Fibroblast of gingiva (primary cell): Measurements from ENCODE around the gene SUSD2.
"Not testable (repeated sequence)": the region's sequence is repeated elsewhere in the genome, so short reads cannot be mapped to it uniquely, and the experiment has no call there.

ENCODE experiments used
- DNase-seq: peaks from one replicate; pipeline ENCODE4 v3.0.0-alpha.2; 2011; ENCODE audit warnings: low read depth

The SUSD2 gene

GRCh38 chr22:24177045-24177444 lies 4.2 kb upstream of the SUSD2 start:
- no peak for DNase-seq

- no peak for DNase-seq
These were observed 3.8 kb upstream of the SUSD2 start for GRCh38 chr22:24177456-24177855.

GRCh38 chr22:24178021-24178431 lies 3.3 kb upstream of the SUSD2 start:
- DNase-seq, result no peak

- DNase-seq, result no peak
These were observed 2.5 kb upstream of the SUSD2 start for GRCh38 chr22:24178502-24179440.

- no peak for DNase-seq
These were observed 1.6 kb upstream of the SUSD2 start for GRCh38 chr22:24179478-24180210.

- no peak for DNase-seq
These were observed 785 bp upstream of the SUSD2 start for GRCh38 chr22:24180316-24181087.

GRCh38 chr22:24181996-24182899 lies 961 bp downstream of the SUSD2 start:
- DNase-seq, result no peak

GRCh38 chr22:24182900-24183246 lies 1.6 kb downstream of the SUSD2 start:
- not testable (repeated sequence) for DNase-seq

- no peak for DNase-seq
These were observed 2.2 kb downstream of the SUSD2 start for GRCh38 chr22:24183321-24184031.

- no peak for DNase-seq
These were observed 2.9 kb downstream of the SUSD2 start for GRCh38 chr22:24184057-24184798.

GRCh38 chr22:24185001-24185500 lies 3.8 kb downstream of the SUSD2 start:
- no peak for DNase-seq

GRCh38 chr22:24185501-24186351 lies 4.4 kb downstream of the SUSD2 start:
- DNase-seq, result no peak

- DNase-seq, result no peak
These were observed 5.1 kb downstream of the SUSD2 start for GRCh38 chr22:24186352-24186740.

- DNase-seq, result no peak
These were observed 5.8 kb downstream of the SUSD2 start for GRCh38 chr22:24186892-24187670.

- DNase-seq, result no peak
These were observed 6.7 kb downstream of the SUSD2 start for GRCh38 chr22:24187731-24188644.

GRCh38 chr22:24188705-24189248 lies 7.5 kb downstream of the SUSD2 start:
- no peak for DNase-seq
